PC-9 (cell line): ENCODE data around the gene ASIC1. TPM values are rescaled to one million over a fixed set of nuclear protein-coding genes. Genes with fewer than 3 reads are reported as not detected.

Source experiments
- BruUV-seq: library from RNA; stranded (reverse); fragments of 400-500 nt; replicated peaks from 2 replicates; lab custom pipeline; 2021; lab: Mats Ljungman, UMichigan
- CTCF ChIA-PET: fragments of 300-600 bp; sonication (Branson Sonifier 250); formaldehyde crosslinking; loops from one replicate; lab custom pipeline; 2022; ENCODE audit warnings: antibody characterized with exemption; lab: Charles Lee
- POLR2A ChIA-PET: fragments of 300-600 bp; sonication (Branson Sonifier 250); formaldehyde crosslinking; loops from one replicate; lab custom pipeline; 2022; ENCODE audit warnings: antibody characterized with exemption; ENCODE audit not compliant: unreplicated experiment; lab: Charles Lee
- DNase-seq, 2 experiments: peaks; one replicate each; pipeline versions ENCODE4 v3.0.0 to v3.0.0-alpha.2; 2015 to 2022; ENCODE audit warnings: mixed read lengths in 1 of 2
- H2AFZ ChIP-seq: fragments of 200-600 bp; sonication (generic); 2 replicates; pipeline ENCODE4 v1.8.1; 2017; ENCODE audit warnings: antibody characterized with exemption
- H3F3A ChIP-seq: fragments of 200-600 bp; sonication (generic); 2 replicates; pipeline ENCODE4 v1.8.1; 2017; ENCODE audit warnings: antibody characterized with exemption, mild to moderate bottlenecking, low read depth; ENCODE audit not compliant: insufficient read depth
- H3K27ac ChIP-seq: fragments of 200-600 bp; sonication (generic); 2 replicates; pipeline ENCODE4 v1.6.1; 2016; ENCODE audit warnings: mixed run types
- H3K27me3 ChIP-seq: fragments of 200-600 bp; sonication (generic); 2 replicates; pipeline ENCODE4 v1.6.1; 2016; ENCODE audit warnings: low read depth, mixed run types; ENCODE audit not compliant: insufficient read depth
- H3K36me3 ChIP-seq: fragments of 200-600 bp; sonication (generic); 2 replicates; pipeline ENCODE4 v1.6.1; 2016; ENCODE audit warnings: low read depth, mixed run types
- H3K4me1 ChIP-seq: fragments of 200-600 bp; sonication (generic); replicated peaks from 2 replicates; pipeline ENCODE4 v1.6.1; 2016; ENCODE audit warnings: mixed run types; ENCODE audit not compliant: insufficient read depth
- H3K4me2 ChIP-seq: fragments of 200-600 bp; sonication (generic); 2 replicates; pipeline ENCODE4 v1.6.1; 2017; ENCODE audit warnings: mixed run types
- H3K4me3 ChIP-seq: fragments of 200-600 bp; sonication (generic); 2 replicates; pipeline ENCODE4 v1.6.1; 2016; ENCODE audit warnings: mixed run types
- H3K79me2 ChIP-seq: fragments of 200-600 bp; sonication (generic); 2 replicates; pipeline ENCODE4 v1.6.1; 2017; ENCODE audit warnings: low read depth, mixed run types
- H3K9me2 ChIP-seq: fragments of 200-600 bp; sonication (generic); 2 replicates; pipeline ENCODE4 v1.8.1; 2017; ENCODE audit warnings: mild to moderate bottlenecking; ENCODE audit not compliant: insufficient read depth
- H3K9me3 ChIP-seq: fragments of 200-600 bp; sonication (generic); 2 replicates; pipeline ENCODE4 v1.8.1; 2016; ENCODE audit warnings: low read depth; ENCODE audit not compliant: insufficient read depth
- H4K20me1 ChIP-seq: fragments of 200-600 bp; sonication (generic); 2 replicates; pipeline ENCODE4 v1.8.1; 2017; ENCODE audit not compliant: insufficient read depth
- CTCF ChIP-seq: fragments of 200-600 bp; sonication (generic); conservative IDR thresholded peaks from 2 replicates; pipeline ENCODE4 v1.6.1; 2017; ENCODE audit warnings: mixed run types, antibody characterized with exemption, mild to moderate bottlenecking, moderate library complexity
- EZH2 ChIP-seq: fragments of 200-600 bp; sonication (generic); IDR thresholded peaks from 2 replicates; pipeline ENCODE4 v1.8.0; 2017; ENCODE audit warnings: antibody characterized with exemption, low read depth
- intact Hi-C: fragments of 100-400 bp; cut with micrococcal nuclease; formaldehyde crosslinking; loops from one replicate; pipeline ENCODE4 v1.10.0; 2022; ENCODE audit not compliant: unreplicated experiment
- total RNA-seq: library from RNA; stranded (reverse); gene quantifications from 2 replicates; pipeline ENCODE4 v1.2.3, GENCODE V29; 2021

The ASIC1 gene
- total RNA-seq, 1 experiment from 2014 or later: 3.5 TPM

GRCh38 chr12:50102646-50103309 lies 45.4 kb downstream of the ASIC1 start:
- no peaks in the 10 kb centered on the region for H3K9me3 ChIP-seq
- intact Hi-C loops: no loop called here
- H3K27ac ChIP-seq: no peak overlapping the region
- TF ChIP-seq EZH2 (no peak), CTCF (no peak)
- H3K4me1 ChIP-seq: no peaks in the 10 kb centered on the region
- peaks cover 9% of the 10 kb centered on the region; the same call in 1 of the 2 replicates for H3F3A ChIP-seq
- POLR2A ChIA-PET: no interaction called here
- H3K4me2 ChIP-seq: no peak overlapping the region
- H4K20me1 ChIP-seq: no peaks in the 10 kb centered on the region
- 0 out of 2 replicates have a peak, but pooled peaks cover 3% of the 10 kb centered on the region for H3K36me3 ChIP-seq
- no peak overlapping the region for H3K4me3 ChIP-seq
- BruUV-seq: no TSS peak
- CTCF ChIA-PET: interaction anchor here (1.7 kb wide), 1 partner anchor 9 kb away, joined by 4 read pairs; the partner anchor contains the start of gene COX14
- no peak for DNase-seq
- no peak overlapping the region for H2AFZ ChIP-seq
- no peaks in the 10 kb centered on the region for H3K9me2 ChIP-seq
- H3K79me2 ChIP-seq: no peaks in the 10 kb centered on the region
- no peaks in the 10 kb centered on the region for H3K27me3 ChIP-seq

GRCh38 chr12:50103351-50103750 lies 46.0 kb downstream of the ASIC1 start:
- ChIA-PET POLR2A (interaction anchor here (0.6 kb wide), 1 partner anchor 330 kb away, joined by 4 read pairs; no protein-coding TSS in a partner anchor), CTCF (no interaction called here)

DNA sequence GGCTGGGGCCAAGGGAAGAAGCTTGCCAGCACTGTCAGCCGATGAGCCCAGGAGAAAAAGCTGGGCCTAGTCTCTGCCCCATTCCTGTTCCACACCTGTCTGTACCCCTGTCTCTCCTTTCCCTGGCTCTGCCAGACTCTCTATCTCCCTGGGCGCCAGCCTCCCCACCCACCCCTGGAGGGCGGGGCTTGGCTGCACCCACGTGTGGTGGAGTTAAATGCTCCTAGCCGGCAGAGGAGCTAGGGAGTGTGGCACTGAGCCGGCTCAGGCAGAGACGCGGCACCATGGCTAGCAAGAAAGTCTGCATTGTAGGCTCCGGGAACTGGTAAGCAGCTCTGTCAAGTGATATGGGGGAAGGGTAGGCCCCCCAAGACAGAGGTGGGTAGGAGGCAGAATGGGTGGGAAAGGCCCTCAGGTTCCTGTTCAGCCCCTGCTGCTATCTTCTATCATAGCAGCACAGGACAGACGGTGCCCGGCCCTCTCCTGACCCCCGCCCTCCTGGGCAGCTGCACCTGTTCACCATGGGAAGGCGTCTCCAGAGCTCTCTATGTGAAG lies 46.4 kb downstream of the ASIC1 start, which contains the start of gene GPD1:
Gene GPD1 (plus strand): TSS at position 242 of the 555 bp plus-strand sequence. CDS start 43 bp downstream, at position 285.
- Histone ChIP-seq H3K4me3 (no peak within 1 kb of the TSS), H3K9me2 (no peaks in the 10 kb centered on the region), H3K9me3 (no peaks in the 10 kb centered on the region), H3K4me1 (peaks cover 7% of the 10 kb centered on the region), H3K36me3 (no peaks in the 10 kb centered on the region), H3K4me2 (no peak within 1 kb of the TSS), H3K27me3 (no peaks in the 10 kb centered on the region), H3F3A (peaks cover 17% of the 10 kb centered on the region), H3K27ac (no peak within 1 kb of the TSS), H2AFZ (no peak within 1 kb of the TSS), H3K79me2 (no peaks in the 10 kb centered on the region), H4K20me1 (no peaks in the 10 kb centered on the region)
- peak in 1 of 2 experiments; percentile 63 for DNase-seq
- ChIA-PET POLR2A (interaction anchor here (0.6 kb wide), 1 partner anchor 329 kb away, joined by 4 read pairs; no protein-coding TSS in a partner anchor), CTCF (interaction anchor here (0.6 kb wide), 1 partner anchor 16 kb away, joined by 3 read pairs; no protein-coding TSS in a partner anchor)
- no peak for TF ChIP-seq EZH2
- no peak for TF ChIP-seq CTCF
- BruUV-seq: no TSS peak
- intact Hi-C loops: no loop called here

More at GRCh38 chr12:50103351-50103750, 46.0 kb downstream of the ASIC1 start:
- no peak for DNase-seq
- no peaks in the 10 kb centered on the region for H3K27me3 ChIP-seq
- no peak overlapping the region for H2AFZ ChIP-seq
- no peak for TF ChIP-seq CTCF
- TF ChIP-seq EZH2: no peak
- no peaks in the 10 kb centered on the region for H4K20me1 ChIP-seq
- no TSS peak for BruUV-seq
- H3K9me3 ChIP-seq: no peaks in the 10 kb centered on the region
- H3K79me2 ChIP-seq: no peaks in the 10 kb centered on the region
- H3F3A ChIP-seq: peaks cover 12% of the 10 kb centered on the region
- no peaks in the 10 kb centered on the region for H3K9me2 ChIP-seq
- no peak overlapping the region for H3K4me2 ChIP-seq
- intact Hi-C loops: no loop called here
- 0 out of 2 replicates have a peak, but pooled peaks cover 1% of the 10 kb centered on the region for H3K36me3 ChIP-seq
- H3K4me3 ChIP-seq: no peak overlapping the region
- peaks cover 2% of the 10 kb centered on the region for H3K4me1 ChIP-seq
- no peak overlapping the region for H3K27ac ChIP-seq
